WTC11 (cell line): ENCODE results near the gene CHD9. TPM values are rescaled to one million over a fixed set of nuclear protein-coding genes. Genes with fewer than 3 reads are reported as not detected.

Source experiments
- ATAC-seq: fragments of 200-7000 bp; cut with Tn5 transposase; 2 replicates; pipeline ENCODE4 v1.10.0; 2021; ENCODE audit warnings: mild to moderate bottlenecking, moderate library complexity
- CTCF ChIA-PET: fragments of 300-600 bp; sonication (Branson Sonifier 250); formaldehyde crosslinking; loops from one replicate; lab custom pipeline; 2021; ENCODE audit warnings: antibody characterized with exemption; lab: Charles Lee
- POLR2A ChIA-PET: fragments of 350-600 bp; sonication (Branson Sonifier 250); formaldehyde crosslinking; loops from one replicate; lab custom pipeline; 2021; ENCODE audit warnings: antibody characterized with exemption; lab: Charles Lee
- DNase-seq: peaks from one replicate; pipeline ENCODE4 v3.0.0; 2021; ENCODE audit warnings: low spot score
- H3K27ac Mint-ChIP-seq: 2 replicates; pipeline ENCODE4 v1.8.0; 2021; ENCODE audit warnings: mixed read lengths
- H3K27me3 Mint-ChIP-seq: 2 replicates; pipeline ENCODE4 v1.8.0; 2021; ENCODE audit warnings: low read depth, mild to moderate bottlenecking, moderate library complexity, mixed read lengths
- H3K36me3 Mint-ChIP-seq: 2 replicates; pipeline ENCODE4 v1.8.0; 2021; ENCODE audit warnings: mixed read lengths
- H3K4me1 Mint-ChIP-seq: 2 replicates; pipeline ENCODE4 v1.8.0; 2022; ENCODE audit warnings: mixed read lengths
- H3K4me3 Mint-ChIP-seq: 2 replicates; pipeline ENCODE4 v1.8.0; 2021; ENCODE audit warnings: mild to moderate bottlenecking, moderate library complexity, mixed read lengths
- H3K9me3 Mint-ChIP-seq: 2 replicates; pipeline ENCODE4 v1.8.0; 2021; ENCODE audit warnings: mixed read lengths
- FOXK1 ChIP-seq: sonication (generic); formaldehyde crosslinking; IDR thresholded peaks from 2 replicates; pipeline ENCODE4 v1.8.0; 2022; ENCODE audit warnings: mild to moderate bottlenecking, moderate library complexity, missing genetic modification reagents
- FOXP1 ChIP-seq: sonication (generic); formaldehyde crosslinking; IDR thresholded peaks from 2 replicates; pipeline ENCODE4 v1.8.0; 2022; ENCODE audit warnings: missing genetic modification reagents, mild to moderate bottlenecking, moderate library complexity, borderline replicate concordance
- HMGA2 ChIP-seq: fragments of 250-450 bp; sonication (Bioruptor Pico); IDR thresholded peaks from 2 replicates; pipeline ENCODE4 v1.4.0; 2021; ENCODE audit warnings: mild to moderate bottlenecking, moderate library complexity
- NFE2L1 ChIP-seq: sonication (generic); formaldehyde crosslinking; IDR thresholded peaks from 2 replicates; pipeline ENCODE4 v1.8.1; 2023; ENCODE audit warnings: missing genetic modification reagents
- RORB ChIP-seq: fragments of 250-450 bp; sonication (Bioruptor Pico); IDR thresholded peaks from 2 replicates; pipeline ENCODE4 v1.9.0; 2021; ENCODE audit warnings: mild to moderate bottlenecking
- TEAD1 ChIP-seq: sonication (generic); formaldehyde crosslinking; IDR thresholded peaks from 2 replicates; pipeline ENCODE4 v1.8.0; 2022; ENCODE audit warnings: mild to moderate bottlenecking, missing genetic modification reagents
- ZNF219 ChIP-seq: sonication (generic); formaldehyde crosslinking; IDR thresholded peaks from 2 replicates; pipeline ENCODE4 v1.8.0; 2023; ENCODE audit warnings: missing genetic modification reagents, mild to moderate bottlenecking, borderline replicate concordance
- ZNF416 ChIP-seq: fragments of 250-450 bp; sonication (Bioruptor Pico); IDR thresholded peaks from 2 replicates; pipeline ENCODE4 v1.9.0; 2021; ENCODE audit warnings: mild to moderate bottlenecking, inconsistent platforms
- ZNF671 ChIP-seq: fragments of 250-450 bp; sonication (Bioruptor Pico); IDR thresholded peaks from 2 replicates; pipeline ENCODE4 v1.8.0; 2021; ENCODE audit warnings: mild to moderate bottlenecking
- total RNA-seq: library from RNA; stranded (reverse); gene quantifications from 3 replicates; pipeline ENCODE4 v1.2.3, GENCODE V29; 2021
- TF ChIP-seq, protein P1 (sequence below): sonication (generic); formaldehyde crosslinking; IDR thresholded peaks from 2 replicates; pipeline ENCODE4 v1.8.0; 2023; ENCODE audit warnings: mild to moderate bottlenecking, missing genetic modification reagents
- TF ChIP-seq, protein P2 (sequence below): sonication (generic); formaldehyde crosslinking; IDR thresholded peaks from 2 replicates; pipeline ENCODE4 v1.8.0; 2022; ENCODE audit warnings: mild to moderate bottlenecking, missing genetic modification reagents
- TF ChIP-seq, protein P3 (sequence below): sonication (generic); formaldehyde crosslinking; IDR thresholded peaks from 2 replicates; pipeline ENCODE4 v1.8.1; 2022; ENCODE audit warnings: missing genetic modification reagents, borderline replicate concordance
- TF ChIP-seq, protein P4 (sequence below): sonication (generic); formaldehyde crosslinking; IDR thresholded peaks from 2 replicates; pipeline ENCODE4 v1.8.0; 2023; ENCODE audit warnings: missing genetic modification reagents
- TF ChIP-seq, protein P5 (sequence below): sonication (generic); formaldehyde crosslinking; IDR thresholded peaks from 2 replicates; pipeline ENCODE4 v1.8.1; 2022; ENCODE audit warnings: low read depth, mild to moderate bottlenecking, moderate library complexity, missing genetic modification reagents, borderline replicate concordance
- TF ChIP-seq, protein P6 (sequence below): fragments of 250-450 bp; sonication (Bioruptor Pico); IDR thresholded peaks from 2 replicates; pipeline ENCODE4 v1.8.0; 2021; ENCODE audit warnings: mild to moderate bottlenecking
- TF ChIP-seq, protein P7 (sequence below): fragments of 200-600 bp; IDR thresholded peaks from 2 replicates; pipeline ENCODE4 v1.8.0; 2022; ENCODE audit warnings: antibody characterized with exemption

Gene CHD9
- total RNA-seq, 1 experiment from 2014 or later = 31.3 TPM

DNA sequence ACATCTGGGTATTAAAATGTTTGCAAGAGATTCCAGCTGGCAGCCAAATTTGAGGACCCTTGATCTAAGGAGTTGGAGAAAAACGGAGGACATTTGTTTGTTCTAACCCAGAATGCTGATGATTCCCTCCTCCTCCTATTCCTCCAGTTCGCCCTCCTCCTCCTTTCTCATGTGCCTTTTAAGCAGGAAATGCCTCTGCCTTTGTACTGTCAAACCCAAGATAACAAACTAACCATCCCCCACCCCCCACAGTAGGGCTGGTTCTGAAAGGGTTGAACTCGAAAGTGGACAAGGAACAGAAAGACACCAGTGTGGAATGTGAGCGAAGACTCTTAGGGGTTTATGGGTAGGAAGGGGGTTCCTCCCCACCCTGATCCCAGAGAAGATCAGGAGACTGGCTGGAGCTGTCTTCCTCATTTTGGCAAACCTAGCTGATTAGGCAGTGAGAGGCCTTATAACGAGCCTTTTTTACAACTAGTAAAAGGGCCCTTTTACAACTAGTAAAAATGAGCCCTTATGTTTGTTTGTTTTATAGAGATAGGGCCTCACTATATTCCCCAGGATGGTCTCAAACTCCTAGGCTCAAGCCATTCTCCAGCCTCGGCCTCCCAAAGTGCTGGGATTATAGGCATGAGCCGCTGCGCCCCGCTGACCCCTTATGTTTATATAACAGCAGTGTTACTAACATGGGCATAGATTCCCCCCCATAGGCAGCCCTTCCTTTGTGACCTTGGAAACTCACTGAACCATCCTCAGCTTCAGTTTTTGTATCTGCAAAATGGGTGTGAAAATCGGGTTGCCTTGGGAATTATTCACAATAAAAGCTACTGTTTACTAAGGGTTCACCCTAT lies 975 bp downstream of the CHD9 start:
- Mint-ChIP-seq H3K27me3 (peaks cover 10% of the 10 kb centered on the region; the same call in 1 of the 2 replicates), H3K9me3 (no peaks in the 10 kb centered on the region), H3K4me3 (peak overlapping the region; percentile 77), H3K27ac (peak overlapping the region; percentile 96), H3K36me3 (no peaks in the 10 kb centered on the region), H3K4me1 (peaks cover 38% of the 10 kb centered on the region)
- TF ChIP-seq, protein P1, sequence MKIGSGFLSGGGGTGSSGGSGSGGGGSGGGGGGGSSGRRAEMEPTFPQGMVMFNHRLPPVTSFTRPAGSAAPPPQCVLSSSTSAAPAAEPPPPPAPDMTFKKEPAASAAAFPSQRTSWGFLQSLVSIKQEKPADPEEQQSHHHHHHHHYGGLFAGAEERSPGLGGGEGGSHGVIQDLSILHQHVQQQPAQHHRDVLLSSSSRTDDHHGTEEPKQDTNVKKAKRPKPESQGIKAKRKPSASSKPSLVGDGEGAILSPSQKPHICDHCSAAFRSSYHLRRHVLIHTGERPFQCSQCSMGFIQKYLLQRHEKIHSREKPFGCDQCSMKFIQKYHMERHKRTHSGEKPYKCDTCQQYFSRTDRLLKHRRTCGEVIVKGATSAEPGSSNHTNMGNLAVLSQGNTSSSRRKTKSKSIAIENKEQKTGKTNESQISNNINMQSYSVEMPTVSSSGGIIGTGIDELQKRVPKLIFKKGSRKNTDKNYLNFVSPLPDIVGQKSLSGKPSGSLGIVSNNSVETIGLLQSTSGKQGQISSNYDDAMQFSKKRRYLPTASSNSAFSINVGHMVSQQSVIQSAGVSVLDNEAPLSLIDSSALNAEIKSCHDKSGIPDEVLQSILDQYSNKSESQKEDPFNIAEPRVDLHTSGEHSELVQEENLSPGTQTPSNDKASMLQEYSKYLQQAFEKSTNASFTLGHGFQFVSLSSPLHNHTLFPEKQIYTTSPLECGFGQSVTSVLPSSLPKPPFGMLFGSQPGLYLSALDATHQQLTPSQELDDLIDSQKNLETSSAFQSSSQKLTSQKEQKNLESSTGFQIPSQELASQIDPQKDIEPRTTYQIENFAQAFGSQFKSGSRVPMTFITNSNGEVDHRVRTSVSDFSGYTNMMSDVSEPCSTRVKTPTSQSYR (CRISPR knock-in tag) = peak; percentile 65; the same call in 1 of the 2 replicates
- no peak for TF ChIP-seq NFE2L1
- TF ChIP-seq TEAD1 (CRISPR knock-in tag) = peak; percentile 72; the same call in 1 of the 2 replicates
- DNase-seq (no peak), ATAC-seq (peak; percentile 54)
- ChIA-PET CTCF (interaction anchor here (0.5 to 2.6 kb wide), 28 partner anchors 10 to 454 kb away, joined by 3 to 21 read pairs (median 4); no protein-coding TSS in a partner anchor), POLR2A (interaction anchor here (0.5 to 2.0 kb wide), 7 partner anchors 12 to 228 kb away, joined by 3 to 11 read pairs (median 5); no protein-coding TSS in a partner anchor)

DNA sequence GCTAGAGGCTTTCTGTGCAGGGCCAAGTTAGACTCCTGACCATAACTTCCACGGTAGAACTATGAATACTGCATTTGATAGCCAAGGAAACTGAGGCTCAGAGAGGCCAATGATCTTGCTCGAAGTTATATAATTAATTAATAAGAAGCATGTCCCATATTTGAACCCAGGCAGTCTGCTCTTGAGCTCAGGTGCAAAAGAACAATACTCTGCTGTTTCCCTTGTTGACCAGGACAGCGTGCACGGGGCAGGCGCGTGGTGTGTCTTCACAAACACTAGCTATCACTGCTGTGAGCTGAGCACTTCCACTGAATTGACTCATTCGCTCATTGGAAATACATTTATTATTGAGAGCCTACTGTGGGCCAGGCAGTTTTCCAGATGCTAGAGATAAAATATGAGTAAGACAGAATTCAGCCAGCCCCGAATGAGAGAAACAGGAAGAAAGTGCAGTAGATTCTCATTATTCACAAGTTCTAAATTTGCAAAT lies 1.6 kb downstream of the CHD9 start:
- POLR2A ChIA-PET = interaction anchor here (0.5 to 1.1 kb wide), 2 partner anchors 14 to 43 kb away, joined by 3 to 5 read pairs; no protein-coding TSS in a partner anchor

More for the DNA sequence above, 1.6 kb downstream of the CHD9 start:
- 0 out of 2 replicates have a peak overlapping the region, but pooled peaks have one; percentile 33 for H3K4me3 Mint-ChIP-seq
- H3K9me3 Mint-ChIP-seq = no peaks in the 10 kb centered on the region
- H3K4me1 Mint-ChIP-seq = peaks cover 41% of the 10 kb centered on the region
- TF ChIP-seq, protein P2, sequence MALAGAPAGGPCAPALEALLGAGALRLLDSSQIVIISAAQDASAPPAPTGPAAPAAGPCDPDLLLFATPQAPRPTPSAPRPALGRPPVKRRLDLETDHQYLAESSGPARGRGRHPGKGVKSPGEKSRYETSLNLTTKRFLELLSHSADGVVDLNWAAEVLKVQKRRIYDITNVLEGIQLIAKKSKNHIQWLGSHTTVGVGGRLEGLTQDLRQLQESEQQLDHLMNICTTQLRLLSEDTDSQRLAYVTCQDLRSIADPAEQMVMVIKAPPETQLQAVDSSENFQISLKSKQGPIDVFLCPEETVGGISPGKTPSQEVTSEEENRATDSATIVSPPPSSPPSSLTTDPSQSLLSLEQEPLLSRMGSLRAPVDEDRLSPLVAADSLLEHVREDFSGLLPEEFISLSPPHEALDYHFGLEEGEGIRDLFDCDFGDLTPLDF (CRISPR knock-in tag) = no peak
- no peak for TF ChIP-seq HMGA2 (CRISPR knock-in tag)
- TF ChIP-seq, protein P3, sequence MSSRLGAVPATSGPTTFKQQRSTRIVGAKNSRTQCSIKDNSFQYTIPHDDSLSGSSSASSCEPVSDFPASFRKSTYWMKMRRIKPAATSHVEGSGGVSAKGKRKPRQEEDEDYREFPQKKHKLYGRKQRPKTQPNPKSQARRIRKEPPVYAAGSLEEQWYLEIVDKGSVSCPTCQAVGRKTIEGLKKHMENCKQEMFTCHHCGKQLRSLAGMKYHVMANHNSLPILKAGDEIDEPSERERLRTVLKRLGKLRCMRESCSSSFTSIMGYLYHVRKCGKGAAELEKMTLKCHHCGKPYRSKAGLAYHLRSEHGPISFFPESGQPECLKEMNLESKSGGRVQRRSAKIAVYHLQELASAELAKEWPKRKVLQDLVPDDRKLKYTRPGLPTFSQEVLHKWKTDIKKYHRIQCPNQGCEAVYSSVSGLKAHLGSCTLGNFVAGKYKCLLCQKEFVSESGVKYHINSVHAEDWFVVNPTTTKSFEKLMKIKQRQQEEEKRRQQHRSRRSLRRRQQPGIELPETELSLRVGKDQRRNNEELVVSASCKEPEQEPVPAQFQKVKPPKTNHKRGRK (CRISPR knock-in tag) = no peak
- TF ChIP-seq, protein P4, sequence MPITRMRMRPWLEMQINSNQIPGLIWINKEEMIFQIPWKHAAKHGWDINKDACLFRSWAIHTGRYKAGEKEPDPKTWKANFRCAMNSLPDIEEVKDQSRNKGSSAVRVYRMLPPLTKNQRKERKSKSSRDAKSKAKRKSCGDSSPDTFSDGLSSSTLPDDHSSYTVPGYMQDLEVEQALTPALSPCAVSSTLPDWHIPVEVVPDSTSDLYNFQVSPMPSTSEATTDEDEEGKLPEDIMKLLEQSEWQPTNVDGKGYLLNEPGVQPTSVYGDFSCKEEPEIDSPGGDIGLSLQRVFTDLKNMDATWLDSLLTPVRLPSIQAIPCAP (CRISPR knock-in tag) = no peak
- no peak for TF ChIP-seq RORB (CRISPR knock-in tag)
- TF ChIP-seq, protein P5, sequence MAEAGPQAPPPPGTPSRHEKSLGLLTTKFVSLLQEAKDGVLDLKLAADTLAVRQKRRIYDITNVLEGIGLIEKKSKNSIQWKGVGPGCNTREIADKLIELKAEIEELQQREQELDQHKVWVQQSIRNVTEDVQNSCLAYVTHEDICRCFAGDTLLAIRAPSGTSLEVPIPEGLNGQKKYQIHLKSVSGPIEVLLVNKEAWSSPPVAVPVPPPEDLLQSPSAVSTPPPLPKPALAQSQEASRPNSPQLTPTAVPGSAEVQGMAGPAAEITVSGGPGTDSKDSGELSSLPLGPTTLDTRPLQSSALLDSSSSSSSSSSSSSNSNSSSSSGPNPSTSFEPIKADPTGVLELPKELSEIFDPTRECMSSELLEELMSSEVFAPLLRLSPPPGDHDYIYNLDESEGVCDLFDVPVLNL (CRISPR knock-in tag) = no peak
- no peak for TF ChIP-seq ZNF219
- TF ChIP-seq, protein P6, sequence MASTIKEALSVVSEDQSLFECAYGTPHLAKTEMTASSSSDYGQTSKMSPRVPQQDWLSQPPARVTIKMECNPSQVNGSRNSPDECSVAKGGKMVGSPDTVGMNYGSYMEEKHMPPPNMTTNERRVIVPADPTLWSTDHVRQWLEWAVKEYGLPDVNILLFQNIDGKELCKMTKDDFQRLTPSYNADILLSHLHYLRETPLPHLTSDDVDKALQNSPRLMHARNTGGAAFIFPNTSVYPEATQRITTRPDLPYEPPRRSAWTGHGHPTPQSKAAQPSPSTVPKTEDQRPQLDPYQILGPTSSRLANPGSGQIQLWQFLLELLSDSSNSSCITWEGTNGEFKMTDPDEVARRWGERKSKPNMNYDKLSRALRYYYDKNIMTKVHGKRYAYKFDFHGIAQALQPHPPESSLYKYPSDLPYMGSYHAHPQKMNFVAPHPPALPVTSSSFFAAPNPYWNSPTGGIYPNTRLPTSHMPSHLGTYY (CRISPR knock-in tag) = no peak
- no peak for TF ChIP-seq FOXK1 (CRISPR knock-in tag)
- TF ChIP-seq ZNF416 (CRISPR knock-in tag) = no peak
- no peak for TF ChIP-seq ZNF671
- TF ChIP-seq, protein P7, sequence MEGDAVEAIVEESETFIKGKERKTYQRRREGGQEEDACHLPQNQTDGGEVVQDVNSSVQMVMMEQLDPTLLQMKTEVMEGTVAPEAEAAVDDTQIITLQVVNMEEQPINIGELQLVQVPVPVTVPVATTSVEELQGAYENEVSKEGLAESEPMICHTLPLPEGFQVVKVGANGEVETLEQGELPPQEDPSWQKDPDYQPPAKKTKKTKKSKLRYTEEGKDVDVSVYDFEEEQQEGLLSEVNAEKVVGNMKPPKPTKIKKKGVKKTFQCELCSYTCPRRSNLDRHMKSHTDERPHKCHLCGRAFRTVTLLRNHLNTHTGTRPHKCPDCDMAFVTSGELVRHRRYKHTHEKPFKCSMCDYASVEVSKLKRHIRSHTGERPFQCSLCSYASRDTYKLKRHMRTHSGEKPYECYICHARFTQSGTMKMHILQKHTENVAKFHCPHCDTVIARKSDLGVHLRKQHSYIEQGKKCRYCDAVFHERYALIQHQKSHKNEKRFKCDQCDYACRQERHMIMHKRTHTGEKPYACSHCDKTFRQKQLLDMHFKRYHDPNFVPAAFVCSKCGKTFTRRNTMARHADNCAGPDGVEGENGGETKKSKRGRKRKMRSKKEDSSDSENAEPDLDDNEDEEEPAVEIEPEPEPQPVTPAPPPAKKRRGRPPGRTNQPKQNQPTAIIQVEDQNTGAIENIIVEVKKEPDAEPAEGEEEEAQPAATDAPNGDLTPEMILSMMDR = no peak
- TF ChIP-seq FOXP1 (CRISPR knock-in tag) = no peak
- TF ChIP-seq, all 79 proteins: peak for 0
- DNase-seq (no peak), ATAC-seq (no peak)
- H3K27ac Mint-ChIP-seq = no peak overlapping the region
- H3K36me3 Mint-ChIP-seq = no peaks in the 10 kb centered on the region
- peaks cover 10% of the 10 kb centered on the region; the same call in 1 of the 2 replicates for H3K27me3 Mint-ChIP-seq
- CTCF ChIA-PET = interaction anchor here (0.7 to 2.6 kb wide), 5 partner anchors 13 to 227 kb away, joined by 3 to 21 read pairs (median 6); no protein-coding TSS in a partner anchor
